ENCODE data around the gene RFNG. TPM values are rescaled to one million over a fixed set of nuclear protein-coding genes. Genes with fewer than 3 reads are reported as not detected.

RFNG gene
- total RNA-seq, 1 donor from 2014 or later: 43.4 TPM

DNA sequence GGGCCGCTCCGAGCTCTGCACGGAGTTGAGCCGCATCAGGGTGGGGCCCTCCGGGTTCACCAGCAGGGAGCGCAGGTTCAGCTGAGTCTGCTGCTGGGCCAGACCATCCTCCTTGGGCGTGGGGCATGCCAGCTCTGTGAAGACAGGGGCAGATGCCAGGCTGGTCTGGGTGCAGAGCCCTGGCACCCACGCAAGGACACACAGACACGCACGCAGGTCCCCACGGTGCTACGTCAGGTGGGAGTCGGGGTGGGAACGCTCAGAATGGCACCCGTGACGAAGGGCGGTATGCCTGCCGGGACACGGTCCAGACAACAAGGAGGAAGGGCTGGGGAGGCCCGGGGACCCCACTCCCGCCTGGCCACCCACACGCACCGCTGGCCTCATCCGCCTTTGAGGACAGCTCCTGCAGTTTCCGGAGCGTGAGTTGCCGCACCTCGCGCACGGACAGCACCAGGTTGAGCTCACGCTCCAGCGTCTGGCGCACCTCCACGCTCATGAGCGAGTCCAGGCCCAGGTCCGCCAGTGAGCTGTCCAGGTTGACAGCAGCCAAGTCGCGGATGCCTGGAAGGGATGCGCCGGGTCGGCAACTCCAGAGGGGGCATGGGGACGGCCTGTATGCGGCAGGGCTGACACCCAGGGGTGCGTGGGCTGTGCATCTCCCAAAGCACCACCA is 29.3 kb upstream of the RFNG start:
- DNase-seq (ENCODE audit: extremely low spot score, unreplicated experiment): no peak

DNA sequence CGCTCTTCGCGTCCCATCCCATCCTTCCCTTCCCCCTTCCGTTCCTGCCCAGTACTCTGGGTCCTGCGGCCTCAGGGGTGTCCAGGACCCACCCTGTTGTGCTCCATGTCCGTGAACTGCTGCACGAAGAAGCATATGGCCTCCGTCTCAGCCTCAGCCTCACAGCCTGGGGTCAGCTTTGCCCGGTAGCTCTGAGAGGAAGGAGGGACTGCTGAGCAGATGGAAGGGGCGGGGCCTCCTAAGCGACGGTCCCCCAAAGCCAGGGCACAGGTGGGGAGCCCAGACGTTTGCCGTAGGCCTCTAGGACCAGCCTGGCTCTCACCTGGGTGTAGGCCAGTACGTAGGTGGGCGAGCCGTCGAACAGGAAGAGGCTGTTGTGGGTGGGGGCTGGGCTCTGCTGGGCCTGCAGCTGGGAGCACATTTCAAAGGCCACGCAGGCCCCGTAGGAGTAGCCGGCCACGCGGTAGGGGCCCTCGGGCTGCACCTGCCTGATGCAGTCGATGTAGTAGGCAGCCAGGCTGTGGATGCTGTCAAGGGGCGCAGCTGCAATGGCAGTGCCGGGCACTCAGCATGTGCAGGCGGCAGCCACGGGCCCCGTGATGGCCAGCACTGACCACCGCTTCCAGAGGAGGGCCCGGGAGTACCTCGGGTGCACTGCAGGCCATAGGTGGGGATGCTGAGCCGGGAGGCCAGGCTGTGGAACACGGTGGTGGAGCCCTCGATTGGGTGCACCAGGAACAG is 28.6 kb upstream of the RFNG start:
- no peak for DNase-seq (ENCODE audit: extremely low spot score, unreplicated experiment)
- no peak for TF ChIP-seq CTCF (conservative IDR thresholded peaks at IDR 0.05)
- no peaks in the 10 kb centered on the region for H3K36me3 Mint-ChIP-seq
- H3K4me3 Mint-ChIP-seq: no peak overlapping the region
- H3K27ac Mint-ChIP-seq: no peak overlapping the region
- H3K27me3 Mint-ChIP-seq: no peaks in the 10 kb centered on the region
- no peaks in the 10 kb centered on the region for H3K4me1 Mint-ChIP-seq (ENCODE audit: unreplicated experiment)
- no peaks in the 10 kb centered on the region for H3K9me3 Mint-ChIP-seq

More for the DNA sequence above, 29.3 kb upstream of the RFNG start:
- Mint-ChIP-seq H3K27ac (no peak overlapping the region), H3K4me1 (ENCODE audit: unreplicated experiment) (no peaks in the 10 kb centered on the region), H3K9me3 (no peaks in the 10 kb centered on the region), H3K27me3 (no peaks in the 10 kb centered on the region), H3K36me3 (no peaks in the 10 kb centered on the region), H3K4me3 (no peak overlapping the region)
- TF ChIP-seq CTCF (conservative IDR thresholded peaks at IDR 0.05): no peak

DNA sequence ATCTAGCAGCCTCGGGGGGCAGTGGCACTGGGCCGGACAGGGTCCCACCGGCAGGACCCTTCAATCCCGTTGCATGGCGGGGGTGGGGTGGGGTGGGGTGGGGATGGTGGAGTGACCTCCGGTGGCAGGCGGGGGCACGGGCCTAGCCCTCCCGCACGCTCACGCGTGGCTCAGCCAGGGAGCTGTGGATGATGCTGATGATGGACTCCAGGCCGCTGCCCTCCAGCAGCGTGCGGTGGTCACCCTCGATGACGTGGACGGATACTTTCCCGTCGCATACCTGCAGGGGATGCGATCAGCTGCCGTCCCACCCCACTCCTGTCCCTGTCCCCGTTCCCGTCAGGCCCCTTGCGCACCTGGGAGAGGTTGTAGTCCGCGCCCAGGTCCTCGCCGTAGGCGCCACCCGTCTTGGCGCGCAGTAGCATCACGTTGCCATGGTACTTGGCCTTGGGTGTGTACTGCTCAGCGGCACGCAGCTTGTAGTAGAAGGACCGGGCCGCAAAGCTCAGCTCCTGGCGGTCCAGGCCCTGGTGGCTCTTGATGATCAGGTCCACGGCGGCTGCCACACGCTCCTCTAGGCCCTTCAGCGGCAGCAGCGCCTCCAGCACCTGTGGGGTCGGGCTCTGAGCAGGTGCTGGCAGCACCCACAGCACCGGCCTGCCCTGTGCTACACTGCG is 27.5 kb upstream of the RFNG start:
- Mint-ChIP-seq H3K27ac (no peak overlapping the region), H3K36me3 (no peaks in the 10 kb centered on the region), H3K27me3 (peaks cover 4% of the 10 kb centered on the region), H3K4me3 (no peak overlapping the region), H3K4me1 (ENCODE audit: unreplicated experiment) (no peaks in the 10 kb centered on the region), H3K9me3 (no peaks in the 10 kb centered on the region)
- no peak for DNase-seq (ENCODE audit: extremely low spot score, unreplicated experiment)
- no peak for TF ChIP-seq CTCF (conservative IDR thresholded peaks at IDR 0.05)

GRCh38 chr17:82078433-82078832 is 26.8 kb upstream of the RFNG start:
- TF ChIP-seq CTCF (conservative IDR thresholded peaks at IDR 0.05): no peak
- H3K36me3 Mint-ChIP-seq: no peaks in the 10 kb centered on the region
- no peak overlapping the region for H3K27ac Mint-ChIP-seq
- H3K9me3 Mint-ChIP-seq: no peaks in the 10 kb centered on the region
- peaks cover 9% of the 10 kb centered on the region for H3K27me3 Mint-ChIP-seq
- no peak for DNase-seq (ENCODE audit: extremely low spot score, unreplicated experiment)
- H3K4me3 Mint-ChIP-seq: no peak overlapping the region
- no peaks in the 10 kb centered on the region for H3K4me1 Mint-ChIP-seq (ENCODE audit: unreplicated experiment)

DNA sequence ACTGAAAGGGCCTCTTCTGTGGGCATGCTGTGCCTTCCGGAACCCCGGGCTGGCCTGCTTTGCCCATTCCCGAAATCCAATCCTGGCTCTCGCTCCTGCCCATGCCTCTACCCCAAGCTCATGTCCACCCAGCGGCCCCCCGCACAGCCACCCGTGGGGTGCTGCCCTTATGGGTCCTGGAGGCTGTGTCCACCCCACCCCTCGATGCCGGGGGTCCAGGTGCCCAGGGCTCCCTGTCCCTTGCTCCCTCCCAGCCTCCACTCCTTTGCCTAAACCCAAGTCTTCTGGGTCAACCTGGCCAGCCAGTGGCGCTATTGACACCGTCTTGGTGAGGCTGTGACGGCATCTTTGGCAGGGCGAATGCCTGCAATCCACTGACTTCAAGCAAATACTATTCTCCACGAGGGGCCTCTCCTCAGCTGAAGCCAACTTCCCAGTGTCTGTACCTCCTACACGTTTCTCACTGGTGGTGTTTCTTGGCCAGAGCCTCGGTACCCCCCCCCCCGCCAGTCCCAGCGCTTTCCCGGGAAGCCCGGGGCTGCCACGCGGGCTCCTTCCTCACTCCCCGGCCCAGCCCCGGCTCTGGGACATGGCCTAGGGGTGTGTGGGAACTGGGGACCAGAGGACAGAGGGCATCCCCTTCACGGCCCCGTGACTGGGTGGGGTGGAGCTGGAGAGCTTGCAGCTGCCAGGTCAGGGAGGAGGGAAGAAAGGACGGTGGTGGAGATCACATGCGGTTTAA is 26.2 kb upstream of the RFNG start:
- no peak for TF ChIP-seq CTCF (conservative IDR thresholded peaks at IDR 0.05)
- H3K36me3 Mint-ChIP-seq: no peaks in the 10 kb centered on the region
- H3K27ac Mint-ChIP-seq: no peak overlapping the region
- DNase-seq (ENCODE audit: extremely low spot score, unreplicated experiment): no peak
- peaks cover 11% of the 10 kb centered on the region for H3K27me3 Mint-ChIP-seq
- H3K4me1 Mint-ChIP-seq (ENCODE audit: unreplicated experiment): no peaks in the 10 kb centered on the region
- H3K4me3 Mint-ChIP-seq: no peak overlapping the region
- no peaks in the 10 kb centered on the region for H3K9me3 Mint-ChIP-seq
